ENCODE results near the gene ASTN1.

The ASTN1 gene

DNA sequence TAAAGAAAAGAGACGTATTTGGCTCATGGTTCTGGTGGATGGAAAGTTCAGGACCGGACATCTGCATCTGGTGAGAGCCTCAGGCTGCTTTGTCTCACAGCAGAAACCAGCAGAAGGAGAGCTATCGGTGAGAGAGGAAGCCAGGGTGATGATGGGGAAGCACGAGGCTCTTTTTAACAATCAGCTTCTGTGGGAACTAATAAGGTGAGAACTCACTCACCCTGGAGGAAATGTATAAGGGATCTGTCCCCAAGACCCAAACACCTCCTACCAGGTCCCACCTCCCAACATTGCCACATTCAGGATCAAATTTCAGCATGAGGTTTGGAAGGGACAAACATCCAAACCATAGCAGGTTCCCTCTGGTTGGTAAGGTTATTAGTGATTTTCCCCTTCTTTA is 32.8 kb downstream of the ASTN1 start:
- Histone ChIP-seq H3K9ac (ENCODE audit: low read length) (no peak overlapping the region), H3K18ac (ENCODE audit: low read depth in 1 of 2, low read length in 2 of 2) (no peak overlapping the region), H2AK5ac (ENCODE audit: low read length, severe bottlenecking) (no peak overlapping the region), H3K79me1 (replicated peaks; ENCODE audit: low read length, poor library complexity, severe bottlenecking) (no peaks in the 10 kb centered on the region), H2AFZ (ENCODE audit: low read depth, low read length) (no peak overlapping the region), H3K14ac (ENCODE audit: low read length in 2 of 2) (no peak overlapping the region), H3K27ac (ENCODE audit: low read length, poor library complexity, severe bottlenecking) (no peak overlapping the region), H3K23ac (ENCODE audit: low read length in 2 of 2) (no peak overlapping the region), H4K8ac (ENCODE audit: low read length) (no peak overlapping the region), H3K27me3 (ENCODE audit: control insufficient read depth in 1 of 2, insufficient read depth in 1 of 2, low read length in 2 of 2) (peaks cover 3 to 15% of the 10 kb centered on the region in 2 experiments), H3K36me3 (ENCODE audit: control insufficient read depth in 1 of 2, insufficient read depth in 2 of 2, low read depth in 1 of 2, low read length in 2 of 2) (no peaks in the 10 kb centered on the region), H4K91ac (ENCODE audit: low read length) (no peak overlapping the region), H3K9me3 (ENCODE audit: control insufficient read depth, low read length) (no peaks in the 10 kb centered on the region), H2BK15ac (ENCODE audit: low read depth, poor library complexity, severe bottlenecking) (no peak overlapping the region), H3K4ac (ENCODE audit: low read depth in 1 of 2, low read length in 2 of 2) (no peak overlapping the region), H2BK12ac (ENCODE audit: low read length in 2 of 2) (no peak overlapping the region), H3K4me3 (ENCODE audit: insufficient read depth in 1 of 2, low read depth in 1 of 2, low read length in 2 of 2) (no peak overlapping the region), H2BK120ac (ENCODE audit: low read depth, low read length) (no peak overlapping the region), H2BK5ac (ENCODE audit: low read depth, low read length, poor library complexity, severe bottlenecking) (no peak overlapping the region), H3K4me1 (ENCODE audit: control insufficient read depth, insufficient read depth, low read depth, low read length) (no peaks in the 10 kb centered on the region), H3K4me2 (ENCODE audit: low read length, poor library complexity, severe bottlenecking) (no peak overlapping the region)
- 68% methylated on average over 2 of the region's 4 CpGs for WGBS
- no peak for DNase-seq

DNA sequence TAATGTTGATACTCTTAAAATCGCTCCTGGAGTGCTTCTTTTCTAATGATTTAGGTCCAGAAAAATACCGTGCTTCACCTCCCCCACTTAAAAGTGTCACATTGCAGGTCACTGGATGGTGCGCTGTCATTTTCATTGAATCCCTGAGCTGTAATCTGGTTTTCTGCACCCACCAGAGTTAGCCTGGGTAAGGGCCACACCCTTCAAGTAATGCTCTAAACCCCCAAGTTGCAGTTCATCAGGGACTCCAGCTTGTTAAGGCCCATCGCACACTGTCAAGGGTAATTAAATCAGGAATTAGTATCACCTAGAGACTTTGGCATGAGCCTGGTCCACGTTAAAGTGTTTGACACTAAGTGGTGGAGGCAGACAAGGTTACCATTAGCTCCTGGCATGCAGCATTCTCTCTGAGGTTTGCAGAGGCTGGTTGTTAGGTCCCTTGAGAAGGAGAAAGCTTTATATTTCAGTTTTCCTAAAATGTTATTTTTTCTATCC is 34.0 kb downstream of the ASTN1 start:
- Histone ChIP-seq H3K79me1 (replicated peaks; ENCODE audit: low read length, poor library complexity, severe bottlenecking) (no peaks in the 10 kb centered on the region), H3K23ac (ENCODE audit: low read length in 2 of 2) (no peak overlapping the region), H4K91ac (ENCODE audit: low read length) (no peak overlapping the region), H3K4me2 (ENCODE audit: low read length, poor library complexity, severe bottlenecking) (no peak overlapping the region), H3K9me3 (ENCODE audit: control insufficient read depth, low read length) (no peaks in the 10 kb centered on the region), H3K4ac (ENCODE audit: low read depth in 1 of 2, low read length in 2 of 2) (no peak overlapping the region), H3K18ac (ENCODE audit: low read depth in 1 of 2, low read length in 2 of 2) (no peak overlapping the region), H3K36me3 (ENCODE audit: control insufficient read depth in 1 of 2, insufficient read depth in 2 of 2, low read depth in 1 of 2, low read length in 2 of 2) (no peaks in the 10 kb centered on the region), H2BK15ac (ENCODE audit: low read depth, poor library complexity, severe bottlenecking) (no peak overlapping the region), H3K4me3 (ENCODE audit: insufficient read depth in 1 of 2, low read depth in 1 of 2, low read length in 2 of 2) (no peak overlapping the region), H2BK120ac (ENCODE audit: low read depth, low read length) (no peak overlapping the region), H2AFZ (ENCODE audit: low read depth, low read length) (no peak overlapping the region), H3K4me1 (ENCODE audit: control insufficient read depth, insufficient read depth, low read depth, low read length) (no peaks in the 10 kb centered on the region), H2BK12ac (ENCODE audit: low read length in 2 of 2) (no peak overlapping the region), H3K9ac (ENCODE audit: low read length) (no peak overlapping the region), H2AK5ac (ENCODE audit: low read length, severe bottlenecking) (no peak overlapping the region), H4K8ac (ENCODE audit: low read length) (no peak overlapping the region), H3K27me3 (ENCODE audit: control insufficient read depth in 1 of 2, insufficient read depth in 1 of 2, low read length in 2 of 2) (peaks cover 3 to 15% of the 10 kb centered on the region in 2 experiments), H3K27ac (ENCODE audit: low read length, poor library complexity, severe bottlenecking) (no peak overlapping the region), H2BK5ac (ENCODE audit: low read depth, low read length, poor library complexity, severe bottlenecking) (no peak overlapping the region), H3K14ac (ENCODE audit: low read length in 2 of 2) (no peak overlapping the region)
- WGBS: 75% methylated on average over 5 of the region's 5 CpGs
- no peak for DNase-seq

DNA sequence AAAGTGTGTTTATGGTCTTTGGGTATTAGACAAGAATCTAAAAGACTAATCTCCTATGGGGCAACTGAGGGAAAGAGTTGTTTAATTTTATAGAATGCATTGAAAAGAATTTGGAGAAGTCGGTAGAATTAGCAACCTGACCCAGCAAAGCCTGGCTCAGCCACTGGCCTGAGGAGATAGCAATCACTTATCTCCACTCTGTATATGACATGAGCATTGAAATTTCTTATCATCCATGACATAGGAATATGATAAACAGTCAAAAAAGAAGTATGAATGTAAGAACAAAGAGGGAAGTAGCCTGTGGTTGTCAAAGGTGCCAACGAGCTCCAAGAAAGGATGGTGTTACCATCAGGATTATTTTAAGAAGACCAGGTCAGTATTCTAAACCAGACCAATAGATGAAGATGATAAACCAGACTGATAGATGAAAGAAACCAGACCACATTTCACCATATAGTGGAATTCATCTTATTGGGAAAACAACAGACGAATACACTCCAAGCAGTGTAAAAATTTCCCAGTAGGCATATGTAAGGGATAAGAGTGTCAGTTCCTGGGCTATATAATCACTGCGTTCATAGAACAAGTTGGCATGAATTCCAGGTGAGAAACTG is 35.7 kb downstream of the ASTN1 start:
- Histone ChIP-seq H2AFZ (ENCODE audit: low read depth, low read length) (no peak overlapping the region), H3K27ac (ENCODE audit: low read length, poor library complexity, severe bottlenecking) (no peak overlapping the region), H3K18ac (ENCODE audit: low read depth in 1 of 2, low read length in 2 of 2) (no peak overlapping the region), H3K23ac (ENCODE audit: low read length in 2 of 2) (no peak overlapping the region), H2BK5ac (ENCODE audit: low read depth, low read length, poor library complexity, severe bottlenecking) (no peak overlapping the region), H3K4ac (ENCODE audit: low read depth in 1 of 2, low read length in 2 of 2) (no peak overlapping the region), H2BK12ac (ENCODE audit: low read length in 2 of 2) (no peak overlapping the region), H4K91ac (ENCODE audit: low read length) (no peak overlapping the region), H3K4me1 (ENCODE audit: control insufficient read depth, insufficient read depth, low read depth, low read length) (no peaks in the 10 kb centered on the region), H4K8ac (ENCODE audit: low read length) (no peak overlapping the region), H2BK15ac (ENCODE audit: low read depth, poor library complexity, severe bottlenecking) (no peak overlapping the region), H3K9me3 (ENCODE audit: control insufficient read depth, low read length) (no peaks in the 10 kb centered on the region), H3K36me3 (ENCODE audit: control insufficient read depth in 1 of 2, insufficient read depth in 2 of 2, low read depth in 1 of 2, low read length in 2 of 2) (no peaks in the 10 kb centered on the region), H2BK120ac (ENCODE audit: low read depth, low read length) (no peak overlapping the region), H2AK5ac (ENCODE audit: low read length, severe bottlenecking) (no peak overlapping the region), H3K14ac (ENCODE audit: low read length in 2 of 2) (no peak overlapping the region), H3K9ac (ENCODE audit: low read length) (no peak overlapping the region), H3K79me1 (replicated peaks; ENCODE audit: low read length, poor library complexity, severe bottlenecking) (no peaks in the 10 kb centered on the region), H3K27me3 (ENCODE audit: control insufficient read depth in 1 of 2, insufficient read depth in 1 of 2, low read length in 2 of 2) (peaks cover 3 to 5% of the 10 kb centered on the region in 2 experiments), H3K4me3 (ENCODE audit: insufficient read depth in 1 of 2, low read depth in 1 of 2, low read length in 2 of 2) (no peak overlapping the region), H3K4me2 (ENCODE audit: low read length, poor library complexity, severe bottlenecking) (no peak overlapping the region)
- DNase-seq: no peak
- WGBS: 70% methylated on average over 1 of the region's 4 CpGs

DNA sequence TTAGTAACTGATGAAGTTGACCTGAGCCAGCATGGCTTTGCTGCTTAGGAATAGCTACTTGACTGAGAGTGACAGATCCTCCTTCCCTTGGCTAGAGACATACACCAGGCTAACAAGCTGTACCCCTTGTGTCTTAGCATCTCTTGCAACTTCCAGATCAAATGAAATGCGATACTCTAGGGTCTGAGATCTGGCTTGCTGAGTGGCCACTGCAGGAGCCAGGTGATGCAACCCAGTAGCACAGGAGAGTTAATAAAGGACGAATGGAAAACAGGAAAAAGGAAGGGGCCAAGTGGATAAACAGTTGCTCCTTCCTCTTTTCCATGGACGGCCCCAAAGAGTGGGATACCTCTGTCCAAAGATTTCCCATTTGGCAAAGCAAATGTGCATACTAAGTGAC is 38.2 kb downstream of the ASTN1 start:
- H3K14ac ChIP-seq (ENCODE audit: low read length in 2 of 2): no peak overlapping the region
- H2BK5ac ChIP-seq (ENCODE audit: low read depth, low read length, poor library complexity, severe bottlenecking): no peak overlapping the region
- no peak overlapping the region for H4K8ac ChIP-seq (ENCODE audit: low read length)
- WGBS: 57% methylated on average over 3 of the region's 3 CpGs
- H3K4ac ChIP-seq (ENCODE audit: low read depth in 1 of 2, low read length in 2 of 2): no peak overlapping the region
- H3K4me3 ChIP-seq (ENCODE audit: insufficient read depth in 1 of 2, low read depth in 1 of 2, low read length in 2 of 2): no peak overlapping the region
- no peaks in the 10 kb centered on the region for H3K79me1 ChIP-seq (replicated peaks; ENCODE audit: low read length, poor library complexity, severe bottlenecking)
- H3K18ac ChIP-seq (ENCODE audit: low read depth in 1 of 2, low read length in 2 of 2): no peak overlapping the region
- H2BK12ac ChIP-seq (ENCODE audit: low read length in 2 of 2): no peak overlapping the region
- H3K9me3 ChIP-seq (ENCODE audit: control insufficient read depth, low read length): no peaks in the 10 kb centered on the region
- H3K4me1 ChIP-seq (ENCODE audit: control insufficient read depth, insufficient read depth, low read depth, low read length): no peaks in the 10 kb centered on the region
- H2AFZ ChIP-seq (ENCODE audit: low read depth, low read length): no peak overlapping the region
- H2AK5ac ChIP-seq (ENCODE audit: low read length, severe bottlenecking): no peak overlapping the region
- no peak for DNase-seq
- H3K4me2 ChIP-seq (ENCODE audit: low read length, poor library complexity, severe bottlenecking): no peak overlapping the region
- no peak overlapping the region for H3K23ac ChIP-seq (ENCODE audit: low read length in 2 of 2)
- H3K9ac ChIP-seq (ENCODE audit: low read length): no peak overlapping the region
- no peaks in the 10 kb centered on the region for H3K36me3 ChIP-seq (ENCODE audit: control insufficient read depth in 1 of 2, insufficient read depth in 2 of 2, low read depth in 1 of 2, low read length in 2 of 2)
- H3K27me3 ChIP-seq (ENCODE audit: control insufficient read depth in 1 of 2, insufficient read depth in 1 of 2, low read length in 2 of 2): peaks cover under 1 to 3% of the 10 kb centered on the region in 2 experiments
- no peak overlapping the region for H4K91ac ChIP-seq (ENCODE audit: low read length)
- no peak overlapping the region for H3K27ac ChIP-seq (ENCODE audit: low read length, poor library complexity, severe bottlenecking)
- H2BK15ac ChIP-seq (ENCODE audit: low read depth, poor library complexity, severe bottlenecking): no peak overlapping the region
- H2BK120ac ChIP-seq (ENCODE audit: low read depth, low read length): no peak overlapping the region

Measured in mesenchymal stem cell (in vitro differentiated cells and primary cell).